ENCODE measurements around the gene TTC32. TPM values are rescaled to one million over a fixed set of nuclear protein-coding genes. Genes with fewer than 3 reads are reported as not detected.
A peak's percentile ranks its signal among the peaks of the same experiment; 100 is the strongest.

Gene TTC32
- total and polyA plus RNA-seq, 12 donors: 2.1 to 43.9 (median 12.8) TPM

GRCh38 chr2:19857806-19858205 is 44.0 kb downstream of the TTC32 start:
- no peaks in the 10 kb centered on the region for H3K27me3 ChIP-seq
- intact Hi-C loops (cut with DNase I): no loop called here
- H3K27ac ChIP-seq: no peak overlapping the region
- no peaks in the 10 kb centered on the region for H3K9me3 ChIP-seq (replicated peaks in 1 of 3)
- no peak overlapping the region for H3K4me3 ChIP-seq
- no peaks in the 10 kb centered on the region for H3K4me1 ChIP-seq (replicated peaks in 1 of 2)
- WGBS, 4 donors: 83 to 98% (median 90%) methylated on average over 9 to 15 of the region's 15 CpGs
- H3K36me3 ChIP-seq (replicated peaks in 1 of 2): no peaks in the 10 kb centered on the region
- DNase-seq: no peak
- TF ChIP-seq CTCF (IDR thresholded peaks at IDR 0.05) (no peak), POLR2A (IDR thresholded peaks at IDR 0.05) (no peak)

DNA sequence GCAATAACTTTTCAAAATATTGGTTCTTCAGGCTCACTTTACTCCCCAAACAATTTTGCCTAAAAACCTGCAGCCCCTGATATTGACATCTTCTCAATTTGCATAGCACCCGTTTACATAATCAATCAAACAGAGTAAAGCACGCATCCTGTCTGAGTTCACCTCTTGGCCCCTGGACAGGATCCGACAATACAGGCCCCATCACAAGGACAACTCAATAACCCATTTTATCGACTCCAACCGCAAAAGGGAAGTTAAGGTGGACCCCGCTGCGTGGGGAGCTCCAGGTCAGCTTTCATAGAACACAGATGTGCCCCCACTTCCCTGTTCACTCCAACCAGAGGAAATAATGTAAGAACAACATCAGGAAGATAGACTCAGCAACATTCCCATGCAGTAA is 44.7 kb downstream of the TTC32 start:
- Histone ChIP-seq H3K27ac (no peak overlapping the region), H3K4me1 (replicated peaks in 1 of 2) (no peaks in the 10 kb centered on the region), H3K4me3 (no peak overlapping the region), H3K36me3 (replicated peaks in 1 of 2) (no peaks in the 10 kb centered on the region), H3K9me3 (replicated peaks in 1 of 3) (no peaks in the 10 kb centered on the region), H3K27me3 (no peaks in the 10 kb centered on the region)
- intact Hi-C loops (cut with DNase I): no loop called here
- WGBS, 4 donors: 51 to 60% (median 57%) methylated on average over 7 of the region's 7 CpGs
- no peak for DNase-seq
- no peak for TF ChIP-seq POLR2A (IDR thresholded peaks at IDR 0.05)
- TF ChIP-seq CTCF (IDR thresholded peaks at IDR 0.05): no peak

DNA sequence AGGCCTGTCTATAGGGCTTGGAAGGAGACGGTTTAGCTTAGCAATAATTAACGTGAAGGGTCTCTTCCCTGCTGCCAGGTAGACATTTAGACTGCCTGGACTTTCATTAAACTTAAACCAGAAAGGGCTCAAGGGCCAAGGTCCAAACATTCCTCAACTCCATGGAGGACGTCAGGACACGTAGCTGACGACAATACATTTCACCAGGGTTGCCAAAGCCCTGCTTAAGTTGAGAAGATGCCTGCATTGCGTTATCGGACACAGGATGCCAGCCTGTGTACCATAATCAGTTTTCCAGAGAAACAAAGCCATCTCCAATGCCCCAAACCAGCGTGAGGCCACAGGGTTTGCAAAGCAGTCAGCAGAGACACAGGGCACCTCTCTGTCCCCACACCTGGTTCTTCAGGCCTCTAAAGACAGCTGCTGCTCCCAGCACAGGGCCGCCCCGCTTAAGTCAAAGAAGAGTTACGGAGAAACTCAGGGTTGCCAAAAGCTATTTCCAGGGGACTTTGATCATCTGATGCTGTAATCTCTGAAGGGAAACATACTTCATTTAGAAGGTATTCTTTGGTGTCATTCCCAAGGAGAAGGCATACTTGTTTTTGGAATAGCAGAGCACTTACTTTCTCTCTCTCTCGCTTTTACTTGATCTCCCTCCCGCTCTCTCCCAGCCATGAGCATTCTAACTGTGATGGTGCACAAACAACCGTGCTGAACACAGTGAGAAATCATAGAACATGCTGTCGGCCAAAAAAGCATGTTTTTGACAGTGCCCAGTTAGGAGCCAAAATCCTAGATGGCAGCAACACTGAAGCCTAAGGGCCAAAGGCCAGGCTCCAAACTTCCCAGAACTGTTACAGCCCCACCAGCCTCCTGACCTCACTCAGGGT is 46.0 kb downstream of the TTC32 start:
- no peaks in the 10 kb centered on the region for H3K4me1 ChIP-seq (replicated peaks in 1 of 2)
- no peaks in the 10 kb centered on the region for H3K27me3 ChIP-seq
- no peaks in the 10 kb centered on the region for H3K9me3 ChIP-seq (replicated peaks in 1 of 3)
- TF ChIP-seq CTCF (IDR thresholded peaks at IDR 0.05): no peak
- intact Hi-C loops (cut with DNase I): no loop called here
- no peaks in the 10 kb centered on the region for H3K36me3 ChIP-seq (replicated peaks in 1 of 2)
- WGBS, 4 donors: 66 to 80% (median 73%) methylated on average over 14 to 15 of the region's 15 CpGs
- DNase-seq: peak in 1 of 7 donors; percentile 28
- peak overlapping the region in 2 of 5 donors; percentile 3 to 23 for H3K27ac ChIP-seq
- no peak overlapping the region for H3K4me3 ChIP-seq

- Histone ChIP-seq H3K27ac (peak overlapping the region in 1 of 5 donors; percentile 3), H3K9me3 (replicated peaks in 1 of 3) (no peaks in the 10 kb centered on the region), H3K4me3 (no peak overlapping the region), H3K27me3 (no peaks in the 10 kb centered on the region), H3K36me3 (replicated peaks in 1 of 2) (no peaks in the 10 kb centered on the region), H3K4me1 (replicated peaks in 1 of 2) (no peaks in the 10 kb centered on the region)
- no peak for TF ChIP-seq CTCF (IDR thresholded peaks at IDR 0.05)
- TF ChIP-seq POLR2A (IDR thresholded peaks at IDR 0.05): no peak
- no peak for DNase-seq
- intact Hi-C loops (cut with DNase I): no loop called here
- WGBS, 4 donors: 91 to 94% (median 93%) methylated on average over 20 of the region's 20 CpGs
Observed at GRCh38 chr2:19854596-19855541, 46.9 kb downstream of the TTC32 start.

Data from adrenal gland (tissue), 12 donors.